HFFc6 (cell line): ENCODE results near the gene CMTM4. TPM values are rescaled to one million over a fixed set of nuclear protein-coding genes. Genes with fewer than 3 reads are reported as not detected.

Experiments used
- DNase-seq: peaks from one replicate; pipeline ENCODE4 v3.0.0-alpha.2; 2018
- H3K27ac Mint-ChIP-seq: 2 replicates; pipeline ENCODE4 v1.8.0; 2020; ENCODE audit warnings: mild to moderate bottlenecking, mixed read lengths
- H3K27me3 Mint-ChIP-seq: 2 replicates; pipeline ENCODE4 v1.8.0; 2021; ENCODE audit warnings: mild to moderate bottlenecking, moderate library complexity, mixed read lengths; ENCODE audit not compliant: insufficient read depth
- H3K36me3 Mint-ChIP-seq: 2 replicates; pipeline ENCODE4 v1.8.0; 2021; ENCODE audit warnings: low read depth, mixed read lengths
- H3K4me1 Mint-ChIP-seq: 2 replicates; pipeline ENCODE4 v1.8.0; 2020; ENCODE audit warnings: low read depth, mixed read lengths
- H3K4me3 Mint-ChIP-seq: 2 replicates; pipeline ENCODE4 v1.8.0; 2020; ENCODE audit warnings: mild to moderate bottlenecking, moderate library complexity, mixed read lengths
- H3K9me3 Mint-ChIP-seq: 2 replicates; pipeline ENCODE4 v1.8.0; 2020; ENCODE audit warnings: mild to moderate bottlenecking, mixed read lengths
- CTCF ChIP-seq: fragments of 200-600 bp; sonication (generic); IDR thresholded peaks from 2 replicates; pipeline ENCODE4 v1.5.0; 2021; ENCODE audit warnings: antibody characterized with exemption, mild to moderate bottlenecking
- total RNA-seq, 6 experiments: library from RNA; stranded (reverse); fragmentation: NEBNext Ultra II Directional; extraction: Animal tissue kit (Norgen Biotek cat#: 25700); gene quantifications; 2 replicates in 1 of 6; 3 replicates in 5 of 6; pipeline ENCODE4 v1.2.3, GENCODE V29; 2021

Gene CMTM4
- total RNA-seq, 6 experiments from 2014 or later: 14.2 to 22.0 (median 18.8) TPM

DNA sequence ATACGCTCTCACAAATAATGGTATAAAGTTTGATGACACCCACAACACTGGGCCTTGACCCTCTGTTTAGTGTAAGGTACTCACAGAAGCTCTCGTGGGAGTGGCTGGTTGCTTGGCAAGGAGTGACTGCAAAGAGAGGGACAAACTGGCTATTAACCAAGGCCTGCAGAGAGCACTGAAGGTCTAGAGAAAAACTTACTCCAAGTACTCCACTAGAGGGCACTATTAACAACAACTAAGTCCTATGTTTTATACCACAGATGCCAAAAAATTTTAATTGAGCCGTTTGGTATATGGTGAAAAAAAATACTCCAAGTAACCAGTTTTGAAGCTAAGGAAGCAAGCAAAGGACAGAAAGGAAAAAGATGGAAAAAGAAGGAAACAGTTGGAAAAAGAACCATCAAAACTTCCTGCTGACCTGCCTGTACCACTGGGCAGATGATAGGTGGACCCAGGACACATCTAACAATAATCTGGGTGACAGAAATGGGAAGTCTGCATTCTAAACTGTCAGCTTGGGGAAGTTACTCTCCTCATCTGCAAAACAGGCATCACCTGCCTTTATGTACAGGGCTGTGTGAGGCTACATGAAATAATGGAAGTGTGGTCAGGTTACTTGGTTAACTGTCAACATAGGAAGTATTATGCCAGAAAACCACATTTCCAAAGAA lies 31.7 kb upstream of the CMTM4 start:
- H3K27me3 Mint-ChIP-seq: 0 out of 2 replicates have a peak, but pooled peaks cover 4% of the 10 kb centered on the region
- H3K9me3 Mint-ChIP-seq: no peaks in the 10 kb centered on the region
- peaks cover 62% of the 10 kb centered on the region for H3K36me3 Mint-ChIP-seq
- peaks cover 8% of the 10 kb centered on the region for H3K4me1 Mint-ChIP-seq
- TF ChIP-seq CTCF: peak; percentile 87
- H3K27ac Mint-ChIP-seq: peak overlapping the region; percentile 43
- DNase-seq: peak; percentile 67
- no peak overlapping the region for H3K4me3 Mint-ChIP-seq

GRCh38 chr16:66720766-66721165 lies 24.2 kb upstream of the CMTM4 start:
- Mint-ChIP-seq H3K27ac (peak overlapping the region; percentile 77), H3K4me1 (peaks cover 41% of the 10 kb centered on the region), H3K9me3 (no peaks in the 10 kb centered on the region), H3K4me3 (peak overlapping the region; percentile 72), H3K36me3 (peaks cover 18% of the 10 kb centered on the region), H3K27me3 (peaks cover 6% of the 10 kb centered on the region; the same call in 1 of the 2 replicates)
- peak; percentile 32 for DNase-seq
- no peak for TF ChIP-seq CTCF

GRCh38 chr16:66719246-66719645 lies 22.7 kb upstream of the CMTM4 start:
- Mint-ChIP-seq H3K36me3 (peaks cover 10% of the 10 kb centered on the region), H3K27ac (no peak overlapping the region), H3K4me1 (peaks cover 47% of the 10 kb centered on the region), H3K4me3 (no peak overlapping the region), H3K9me3 (no peaks in the 10 kb centered on the region), H3K27me3 (peaks cover 3% of the 10 kb centered on the region)
- TF ChIP-seq CTCF: no peak
- no peak for DNase-seq

GRCh38 chr16:66717776-66718175 lies 21.2 kb upstream of the CMTM4 start:
- H3K4me3 Mint-ChIP-seq: no peak overlapping the region
- H3K36me3 Mint-ChIP-seq: no peaks in the 10 kb centered on the region; the same call in 1 of the 2 replicates
- peaks cover 47% of the 10 kb centered on the region for H3K4me1 Mint-ChIP-seq
- H3K27ac Mint-ChIP-seq: peak overlapping the region; percentile 79
- peaks cover 5% of the 10 kb centered on the region for H3K27me3 Mint-ChIP-seq
- TF ChIP-seq CTCF: no peak
- H3K9me3 Mint-ChIP-seq: peaks cover under 1% of the 10 kb centered on the region
- peak; percentile 21 for DNase-seq

DNA sequence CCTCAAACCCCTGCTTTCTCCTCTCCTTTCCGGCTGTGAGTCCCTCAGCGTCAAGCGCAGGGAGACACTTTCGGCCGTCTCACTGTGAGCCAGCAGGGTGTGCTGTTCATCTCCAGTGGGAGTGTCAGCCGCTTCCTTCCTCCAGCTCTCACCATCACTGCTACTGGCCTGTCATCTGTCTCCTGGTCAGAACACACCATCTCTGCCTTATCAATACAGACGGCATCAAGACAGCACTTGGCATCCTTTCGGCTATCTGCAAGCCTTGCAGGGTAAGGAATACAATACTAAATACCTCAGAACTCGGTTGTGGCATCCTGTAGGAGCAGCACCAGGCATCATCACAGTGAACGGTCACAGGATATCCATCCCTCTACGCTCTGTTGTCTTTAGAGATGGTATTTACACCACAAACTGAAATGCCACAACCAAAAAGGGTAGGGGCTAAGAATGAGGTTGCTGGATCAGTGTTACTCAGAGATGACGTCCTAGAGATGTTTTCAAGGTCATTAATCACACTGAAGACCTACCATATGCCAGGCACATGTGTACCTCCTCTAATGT lies 20.7 kb upstream of the CMTM4 start:
- peak overlapping the region; percentile 79 for H3K27ac Mint-ChIP-seq
- peak; percentile 67 for DNase-seq
- TF ChIP-seq CTCF: peak; percentile 81
- peaks cover 47% of the 10 kb centered on the region for H3K4me1 Mint-ChIP-seq
- H3K36me3 Mint-ChIP-seq: no peaks in the 10 kb centered on the region; the same call in 1 of the 2 replicates
- H3K4me3 Mint-ChIP-seq: 0 out of 2 replicates have a peak overlapping the region, but pooled peaks have one; percentile 38
- peaks cover 6% of the 10 kb centered on the region for H3K27me3 Mint-ChIP-seq
- peaks cover 6% of the 10 kb centered on the region for H3K9me3 Mint-ChIP-seq
